ENCODE data around the gene SLC22A14.

Gene SLC22A14

GRCh38 chr3:38347421-38348200 lies 65.5 kb downstream of the SLC22A14 start:
- no peak for DNase-seq

- no peak for DNase-seq
These were observed 66.8 kb downstream of the SLC22A14 start for GRCh38 chr3:38348903-38349302.

DNA sequence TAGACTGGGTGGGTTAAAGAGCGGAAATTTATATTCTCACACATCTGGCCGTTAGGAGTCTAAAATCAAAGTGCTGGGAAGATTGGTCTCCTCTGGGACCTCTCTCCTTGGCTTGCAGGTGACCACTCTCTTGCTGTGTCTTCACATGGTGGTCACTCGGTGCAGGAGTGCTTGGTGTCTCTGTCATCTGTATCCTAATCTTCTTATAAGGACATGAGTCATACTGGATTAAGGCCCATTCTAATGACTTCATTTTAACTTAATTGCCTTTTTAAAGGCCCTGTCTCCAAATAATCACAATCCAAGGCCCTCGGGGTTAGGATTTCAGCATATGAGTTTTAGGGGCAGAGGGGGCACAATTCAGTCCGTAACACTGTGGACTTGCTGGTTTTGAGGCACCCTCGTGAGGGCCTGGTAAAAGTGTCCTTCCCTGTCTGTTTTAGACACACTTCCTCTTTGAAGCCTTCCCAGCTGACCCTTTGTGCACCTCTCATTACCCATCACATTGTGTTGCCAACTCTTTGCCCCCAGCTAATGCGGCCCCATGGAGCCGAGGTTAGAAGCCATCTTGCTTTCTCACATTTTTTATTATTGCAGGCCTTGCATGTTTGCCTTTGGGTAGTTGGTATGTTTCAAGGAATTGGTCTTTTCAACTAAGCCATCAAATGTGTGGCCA lies 67.7 kb downstream of the SLC22A14 start:
- DNase-seq: no peak

- peak in 1 of 2 experiments; percentile 10 for DNase-seq
These were observed 71.1 kb downstream of the SLC22A14 start for GRCh38 chr3:38353151-38353550.

- no peak for DNase-seq
These were observed 72.7 kb downstream of the SLC22A14 start for GRCh38 chr3:38354588-38355330.

- DNase-seq: no peak
These were observed 76.9 kb downstream of the SLC22A14 start for GRCh38 chr3:38359038-38359437.

- no peak for DNase-seq
These were observed 78.3 kb downstream of the SLC22A14 start for GRCh38 chr3:38360345-38360744.

GRCh38 chr3:38361496-38361895 lies 79.4 kb downstream of the SLC22A14 start:
- DNase-seq: no peak

- DNase-seq: no peak
These were observed 80.7 kb downstream of the SLC22A14 start for GRCh38 chr3:38362825-38363224.

DNA sequence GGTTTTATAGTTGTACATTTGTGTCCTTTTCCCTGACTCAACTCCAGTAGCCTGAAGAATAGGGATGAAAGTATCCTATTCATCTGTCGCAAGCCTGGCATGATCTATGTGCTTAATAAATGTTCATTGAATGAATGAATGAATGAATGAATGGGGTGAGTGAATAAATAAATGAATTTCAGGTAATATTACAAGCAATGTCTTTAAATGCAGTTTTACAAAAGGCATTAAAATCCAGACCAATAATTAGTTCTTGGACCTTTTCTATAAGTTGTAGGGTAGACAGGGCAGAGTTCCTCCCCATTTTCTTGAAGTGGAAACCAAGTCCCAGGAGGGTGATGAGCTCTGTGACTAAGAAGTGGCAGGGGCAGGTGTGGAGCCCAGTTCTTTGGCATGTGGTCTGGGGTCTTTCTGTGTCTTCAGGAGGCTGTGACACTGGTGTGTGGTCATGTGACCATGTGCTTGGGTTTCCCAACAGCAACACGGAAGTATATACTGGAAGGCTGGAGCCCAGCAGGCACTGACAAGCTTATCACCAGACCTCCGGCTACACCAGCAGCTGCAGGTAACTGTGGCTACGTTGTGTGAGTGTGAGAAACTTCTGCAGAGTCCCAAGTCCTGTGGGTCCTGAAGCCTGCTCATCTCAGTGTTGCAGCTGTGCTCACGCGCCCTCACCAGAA lies 82.8 kb downstream of the SLC22A14 start:
- DNase-seq: no peak

DNA sequence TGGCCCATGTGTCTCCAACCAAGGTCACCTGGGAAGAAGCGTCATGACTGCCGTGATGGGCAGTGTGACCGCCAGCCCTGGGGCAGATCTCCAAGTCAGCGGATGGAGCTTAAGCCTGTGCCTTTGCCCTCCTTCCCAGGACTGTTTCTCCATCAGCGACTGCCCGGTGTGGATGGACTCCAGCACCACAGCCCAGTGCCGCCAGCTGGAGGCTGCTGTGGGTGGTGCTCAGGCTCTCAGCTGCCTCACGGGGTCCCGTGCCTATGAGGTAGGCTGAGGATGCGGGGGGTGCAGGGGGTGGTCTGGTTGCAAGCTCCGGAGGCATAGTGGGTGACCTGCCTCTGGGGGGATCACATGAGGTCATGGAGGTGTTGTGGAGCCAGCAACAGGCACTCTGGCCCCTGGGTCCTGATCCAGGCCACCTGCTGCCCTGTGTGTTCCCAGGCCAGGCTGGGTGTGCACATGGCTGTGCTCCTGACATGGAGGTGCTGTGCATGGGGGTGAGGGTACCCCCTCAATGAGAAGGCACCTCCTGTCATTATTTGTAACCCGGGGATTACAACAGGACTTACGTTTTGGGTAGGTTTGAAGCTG lies 83.5 kb downstream of the SLC22A14 start:
- DNase-seq: no peak

GRCh38 chr3:38366082-38366481 lies 84.0 kb downstream of the SLC22A14 start:
- DNase-seq: no peak

- DNase-seq: no peak
These were observed 85.7 kb downstream of the SLC22A14 start for GRCh38 chr3:38367779-38368178.

Measured in SW 1271 (cell line).